Measurements from ENCODE around the gene NRXN3. TPM values are rescaled to one million over a fixed set of nuclear protein-coding genes. Genes with fewer than 3 reads are reported as not detected.

Gene NRXN3
- total and polyA plus RNA-seq, 2 experiments from 2014 or later: 1.0 to 1.8 TPM

DNA sequence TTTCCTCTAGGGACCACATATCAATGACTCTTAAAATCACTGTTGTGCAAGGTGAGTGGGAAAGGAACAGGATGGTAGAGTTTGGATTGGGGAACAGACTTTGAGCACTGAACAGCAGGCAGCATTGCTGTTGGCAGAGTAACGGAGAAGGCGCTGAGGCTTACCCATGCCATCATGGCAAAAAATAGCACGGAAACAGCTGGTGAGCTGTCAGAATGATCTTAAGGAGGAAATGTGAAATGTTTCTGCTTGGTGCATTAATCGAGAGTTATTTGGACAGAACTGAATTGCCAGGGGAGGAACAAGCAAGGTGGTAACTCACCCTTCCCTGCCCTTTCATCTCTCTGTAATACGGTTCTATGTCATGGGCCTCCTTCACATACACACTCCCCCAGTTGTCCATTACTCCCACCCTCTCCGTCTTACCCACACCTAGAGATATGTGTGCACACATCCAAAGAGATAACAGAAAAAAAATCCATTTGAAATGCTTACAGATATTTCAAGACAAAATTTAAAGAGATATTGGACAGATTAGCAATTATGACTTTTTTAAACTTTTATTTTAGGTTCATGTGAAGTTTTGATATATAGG lies 1468.6 kb downstream of the NRXN3 start (continued):
- TF ChIP-seq ZNF331 (CRISPR knock-in tag; IDR thresholded peaks at IDR 0.05; ENCODE audit: low read depth): no peak
- TF ChIP-seq, protein P1, sequence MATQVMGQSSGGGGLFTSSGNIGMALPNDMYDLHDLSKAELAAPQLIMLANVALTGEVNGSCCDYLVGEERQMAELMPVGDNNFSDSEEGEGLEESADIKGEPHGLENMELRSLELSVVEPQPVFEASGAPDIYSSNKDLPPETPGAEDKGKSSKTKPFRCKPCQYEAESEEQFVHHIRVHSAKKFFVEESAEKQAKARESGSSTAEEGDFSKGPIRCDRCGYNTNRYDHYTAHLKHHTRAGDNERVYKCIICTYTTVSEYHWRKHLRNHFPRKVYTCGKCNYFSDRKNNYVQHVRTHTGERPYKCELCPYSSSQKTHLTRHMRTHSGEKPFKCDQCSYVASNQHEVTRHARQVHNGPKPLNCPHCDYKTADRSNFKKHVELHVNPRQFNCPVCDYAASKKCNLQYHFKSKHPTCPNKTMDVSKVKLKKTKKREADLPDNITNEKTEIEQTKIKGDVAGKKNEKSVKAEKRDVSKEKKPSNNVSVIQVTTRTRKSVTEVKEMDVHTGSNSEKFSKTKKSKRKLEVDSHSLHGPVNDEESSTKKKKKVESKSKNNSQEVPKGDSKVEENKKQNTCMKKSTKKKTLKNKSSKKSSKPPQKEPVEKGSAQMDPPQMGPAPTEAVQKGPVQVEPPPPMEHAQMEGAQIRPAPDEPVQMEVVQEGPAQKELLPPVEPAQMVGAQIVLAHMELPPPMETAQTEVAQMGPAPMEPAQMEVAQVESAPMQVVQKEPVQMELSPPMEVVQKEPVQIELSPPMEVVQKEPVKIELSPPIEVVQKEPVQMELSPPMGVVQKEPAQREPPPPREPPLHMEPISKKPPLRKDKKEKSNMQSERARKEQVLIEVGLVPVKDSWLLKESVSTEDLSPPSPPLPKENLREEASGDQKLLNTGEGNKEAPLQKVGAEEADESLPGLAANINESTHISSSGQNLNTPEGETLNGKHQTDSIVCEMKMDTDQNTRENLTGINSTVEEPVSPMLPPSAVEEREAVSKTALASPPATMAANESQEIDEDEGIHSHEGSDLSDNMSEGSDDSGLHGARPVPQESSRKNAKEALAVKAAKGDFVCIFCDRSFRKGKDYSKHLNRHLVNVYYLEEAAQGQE (IDR thresholded peaks at IDR 0.05; ENCODE audit: unreplicated experiment): no peak
- no peak for TF ChIP-seq STAT1 (IDR thresholded peaks at IDR 0.05; ENCODE audit: unreplicated experiment)

DNA sequence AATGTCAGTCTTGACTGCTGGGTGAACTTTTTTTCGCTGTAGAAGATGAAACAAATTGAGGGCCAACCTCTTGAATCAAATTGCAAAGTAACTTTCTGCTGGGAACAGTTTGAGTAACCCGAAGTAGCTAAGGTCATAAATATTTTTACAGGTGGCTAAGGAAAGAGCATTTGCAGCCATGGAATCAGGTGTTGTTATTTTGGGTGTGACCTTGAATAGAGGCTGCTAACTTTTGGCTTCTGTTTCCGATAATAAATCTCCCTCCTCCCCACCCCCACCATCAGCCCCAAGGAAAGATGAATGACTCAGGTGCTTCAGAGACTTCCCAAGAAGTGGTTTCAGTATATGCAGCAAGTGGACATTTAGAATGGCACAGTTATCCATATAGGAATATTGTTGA lies 1469.4 kb downstream of the NRXN3 start:
- Mint-ChIP-seq H3K4me1 (no peaks in the 10 kb centered on the region), H3K36me3 (ENCODE audit: low read depth) (no peaks in the 10 kb centered on the region), H3K27me3 (ENCODE audit: insufficient read depth, low read depth, poor library complexity) (no peaks in the 10 kb centered on the region), H3K4me3 (no peak overlapping the region), H3K9me3 (no peaks in the 10 kb centered on the region), H3K27ac (no peak overlapping the region)
- Histone ChIP-seq H3K79me2 (replicated peaks; ENCODE audit: insufficient read depth) (no peaks in the 10 kb centered on the region), H3K36me3 (ENCODE audit: insufficient read depth) (no peaks in the 10 kb centered on the region), H3K27ac (ENCODE audit: low read depth) (no peak overlapping the region), H3K4me2 (no peak overlapping the region), H3K9me2 (ENCODE audit: insufficient read depth) (no peaks in the 10 kb centered on the region), H3K27me3 (ENCODE audit: insufficient read depth) (no peaks in the 10 kb centered on the region), H2AFZ (no peak overlapping the region), H4K20me1 (replicated peaks; ENCODE audit: insufficient read depth) (no peaks in the 10 kb centered on the region), H3F3A (replicated peaks; ENCODE audit: low read depth) (no peaks in the 10 kb centered on the region), H3K4me3 (no peak overlapping the region), H3K4me1 (ENCODE audit: insufficient read depth) (no peaks in the 10 kb centered on the region)
- DNase-seq (ENCODE audit: low spot score) (no peak), ATAC-seq (no peak)
- TF ChIP-seq STAT1 (IDR thresholded peaks at IDR 0.05; ENCODE audit: unreplicated experiment) (no peak), CREB1 (CRISPR knock-in tag; IDR thresholded peaks at IDR 0.05; ENCODE audit: low read depth) (no peak), ZNF462 (CRISPR knock-in tag; IDR thresholded peaks at IDR 0.05) (no peak), POLR2AphosphoS5 (IDR thresholded peaks at IDR 0.05; ENCODE audit: low read depth) (no peak), ZNF331 (CRISPR knock-in tag; IDR thresholded peaks at IDR 0.05; ENCODE audit: low read depth) (no peak), EZH2 (IDR thresholded peaks at IDR 0.05; ENCODE audit: low read depth, unreplicated experiment) (no peak), NANOG (IDR thresholded peaks at IDR 0.05; ENCODE audit: borderline replicate concordance) (no peak)

Measured in GM23338 (cell line).